Measurements from ENCODE around the gene WDR72.
"Not testable (repeated sequence)": the region's sequence is repeated elsewhere in the genome, so short reads cannot be mapped to it uniquely, and the experiment has no call there.

The WDR72 gene

DNA sequence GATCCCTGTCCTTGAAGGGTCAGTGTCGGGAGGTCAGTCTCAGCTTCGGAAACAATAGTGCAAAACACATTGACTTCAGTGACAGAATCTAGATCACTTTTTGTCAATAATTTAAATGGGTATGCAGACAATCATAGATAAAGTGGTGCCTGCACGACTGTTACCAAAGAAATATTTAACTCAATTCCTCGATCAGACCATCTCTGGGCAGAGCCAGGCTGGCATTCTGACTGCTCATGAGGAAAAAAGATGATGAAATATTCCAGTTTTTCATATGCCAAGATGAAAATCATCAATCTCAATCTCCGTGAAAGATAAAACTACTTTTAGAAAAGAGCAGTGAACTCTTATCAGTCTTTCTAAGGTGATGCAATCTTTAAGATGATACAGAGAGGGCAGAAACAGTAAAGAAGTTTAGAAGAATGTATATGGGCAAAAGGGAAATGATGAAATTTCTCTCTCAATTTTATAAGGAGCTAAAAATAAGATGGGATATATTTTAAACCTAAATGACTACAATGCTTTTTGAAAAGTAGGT lies 169.9 kb downstream of the WDR72 start:
- DNase-seq (ENCODE audit: low spot score) = no peak

DNA sequence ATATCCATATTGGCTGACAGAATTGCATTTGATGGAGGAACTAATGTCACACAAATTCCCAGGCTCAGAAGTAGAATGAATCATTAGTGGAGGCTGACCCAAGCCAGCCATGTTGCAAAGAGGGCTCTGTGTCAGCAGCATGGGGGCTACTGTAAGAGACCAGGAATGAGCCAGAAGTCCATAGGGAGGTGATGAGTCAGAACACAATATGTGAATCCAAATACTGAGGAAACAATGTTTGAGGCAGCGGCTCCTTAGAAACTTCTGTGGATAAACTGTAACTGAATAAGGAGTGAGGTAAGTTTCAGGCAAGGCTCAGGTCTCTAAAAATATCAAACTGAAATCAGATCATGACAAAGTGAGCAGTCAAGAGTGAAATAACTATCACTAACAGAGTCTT lies 170.7 kb downstream of the WDR72 start:
- no peak for DNase-seq (ENCODE audit: low spot score)

DNA sequence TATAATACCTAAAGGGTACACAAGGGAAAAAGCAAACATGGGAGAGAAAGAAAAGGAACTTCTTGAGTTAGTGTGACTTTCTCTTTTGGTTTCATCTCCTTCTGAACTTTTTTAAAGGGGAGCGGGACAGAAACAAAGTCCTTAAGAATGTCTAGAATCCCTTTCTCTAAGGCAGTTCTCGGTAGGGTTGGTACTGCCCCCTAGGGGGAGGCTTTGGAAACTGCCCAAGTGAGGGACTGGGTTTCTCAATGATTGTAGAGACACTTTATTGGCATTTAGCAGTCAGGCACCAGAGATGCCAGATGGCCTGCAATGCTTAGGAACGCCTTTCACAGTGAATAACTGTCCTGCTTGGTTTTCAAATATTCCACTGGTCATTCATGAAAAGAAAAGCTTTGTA lies 172.7 kb downstream of the WDR72 start:
- DNase-seq (ENCODE audit: low spot score) = peak; percentile 19

DNA sequence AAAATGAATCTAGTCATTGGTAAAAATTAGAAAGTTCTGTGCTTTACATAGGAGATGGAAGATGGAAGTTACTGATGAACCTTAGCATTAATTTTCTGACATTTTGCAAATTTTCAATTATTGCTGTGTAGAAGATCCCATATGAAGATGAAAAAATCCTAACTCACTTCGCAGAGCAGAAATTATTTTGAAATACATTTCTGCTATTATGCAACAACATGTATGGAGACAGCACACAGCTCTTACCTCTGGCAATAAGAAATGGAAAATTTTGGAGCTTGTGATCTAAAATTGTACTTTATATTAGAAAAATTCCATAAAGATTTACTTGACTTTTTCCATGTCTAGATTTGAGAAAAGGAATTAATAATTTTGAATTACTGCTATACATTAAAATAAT lies 177.9 kb downstream of the WDR72 start:
- no peak for DNase-seq (ENCODE audit: low spot score)

DNA sequence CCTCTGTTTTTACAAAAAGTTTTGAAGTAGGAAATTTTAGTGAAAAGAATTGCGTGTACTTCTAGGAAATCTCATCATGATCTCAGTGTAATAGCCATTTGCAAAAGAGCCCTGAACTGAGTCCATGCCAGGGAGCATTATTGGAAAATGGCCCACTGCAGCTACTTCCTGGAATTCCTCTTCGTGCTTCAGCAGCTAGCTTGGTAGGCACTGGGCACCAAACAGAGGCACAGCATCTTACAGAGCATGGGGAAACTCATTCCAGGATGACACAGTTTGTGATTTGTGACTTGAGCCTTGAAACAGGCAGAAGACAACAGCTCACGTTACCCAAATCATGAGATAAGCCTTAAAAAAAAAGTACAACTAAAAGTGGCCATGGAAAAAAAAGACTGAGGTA lies 179.1 kb downstream of the WDR72 start:
- no peak for DNase-seq (ENCODE audit: low spot score)

DNA sequence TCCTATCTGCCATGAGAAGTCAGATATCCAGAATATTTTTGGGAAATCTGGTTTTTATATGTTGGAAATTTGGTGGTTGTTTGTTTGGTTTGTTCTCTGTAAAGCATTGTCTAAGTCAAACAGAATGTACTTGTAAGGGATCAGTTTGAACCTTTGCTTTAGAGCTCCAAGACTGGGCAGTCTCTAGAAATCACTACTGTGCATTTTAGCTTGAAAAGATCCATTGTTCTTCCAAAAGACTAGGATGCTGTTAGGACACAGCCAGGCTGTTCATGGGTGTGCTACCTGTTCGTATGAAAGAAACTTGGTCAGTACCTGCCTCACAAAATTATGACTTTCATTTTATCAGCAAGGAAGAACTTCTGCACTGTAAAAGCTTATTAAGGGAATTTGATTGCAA lies 182.6 kb downstream of the WDR72 start:
- no peak for DNase-seq (ENCODE audit: low spot score)

DNA sequence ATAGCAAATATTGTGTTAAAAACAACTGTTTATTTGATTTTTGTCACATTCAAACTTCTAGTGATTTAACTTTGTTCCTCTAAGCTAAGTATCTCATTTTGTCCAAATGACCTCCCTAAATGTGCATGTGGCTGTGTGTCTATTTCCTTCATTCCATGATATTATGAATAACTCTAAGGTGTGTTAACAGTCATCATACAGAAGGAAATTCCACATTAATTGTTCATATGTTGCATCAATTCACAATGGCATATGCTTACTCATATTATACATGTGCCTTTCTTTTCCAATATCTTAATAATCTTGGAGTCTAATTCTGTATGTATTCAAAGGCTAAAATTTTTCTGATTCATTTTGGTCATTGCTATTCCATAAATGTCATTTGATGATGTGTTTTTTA lies 186.4 kb downstream of the WDR72 start:
- no peak for DNase-seq (ENCODE audit: low spot score)

DNA sequence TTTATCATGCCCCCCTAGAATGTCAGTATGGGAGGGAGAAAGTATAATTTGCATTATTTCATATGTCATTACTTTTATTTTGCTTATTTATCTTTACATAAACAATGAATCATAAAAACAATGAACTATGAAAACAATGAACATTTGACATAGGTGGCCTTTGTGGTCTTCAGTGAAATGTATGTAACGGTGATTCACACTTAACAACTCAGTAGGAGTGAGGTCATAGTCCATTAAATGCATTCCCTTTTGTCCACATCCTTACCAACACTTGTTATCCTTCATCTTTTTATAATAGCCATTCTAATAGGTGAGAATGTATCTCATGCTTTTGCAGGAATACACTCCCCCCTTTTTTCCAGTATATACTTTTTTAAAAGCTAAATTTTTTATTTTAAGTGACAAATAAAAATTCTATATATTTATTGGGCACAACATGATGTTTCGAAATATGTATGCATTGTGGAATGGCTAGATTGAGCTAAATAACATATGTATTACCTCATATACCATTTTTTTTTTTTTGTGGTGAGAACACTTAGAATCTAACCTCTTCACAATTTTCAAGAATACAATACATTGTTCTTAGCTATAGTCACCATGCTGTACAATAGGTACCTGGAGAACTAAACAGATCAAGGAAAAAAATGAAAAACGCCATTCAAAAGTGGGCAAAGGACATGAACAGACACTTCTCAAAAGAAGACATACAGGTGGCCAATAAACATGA lies 189.5 kb downstream of the WDR72 start:
- no peak for DNase-seq (ENCODE audit: low spot score)

DNA sequence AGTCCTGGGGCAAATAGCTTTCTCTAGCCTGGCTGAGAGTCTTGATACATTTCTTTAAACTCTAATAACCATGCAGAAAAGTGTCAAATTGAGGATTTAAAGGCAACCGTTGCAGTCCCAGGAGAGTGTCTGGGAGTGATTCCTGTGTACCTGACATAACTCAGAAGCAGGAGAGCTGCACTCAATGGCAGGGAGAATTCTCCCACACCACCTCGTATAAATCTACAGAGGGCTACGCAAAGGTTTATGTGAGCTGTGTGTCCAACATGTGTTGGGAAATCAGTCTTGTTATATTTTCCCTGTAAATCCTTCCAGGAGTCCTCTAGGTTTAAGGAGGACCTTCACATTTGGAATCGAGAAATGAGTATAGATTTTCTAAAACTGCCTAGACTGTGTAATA lies 192.6 kb downstream of the WDR72 start:
- no peak for DNase-seq (ENCODE audit: low spot score)

DNA sequence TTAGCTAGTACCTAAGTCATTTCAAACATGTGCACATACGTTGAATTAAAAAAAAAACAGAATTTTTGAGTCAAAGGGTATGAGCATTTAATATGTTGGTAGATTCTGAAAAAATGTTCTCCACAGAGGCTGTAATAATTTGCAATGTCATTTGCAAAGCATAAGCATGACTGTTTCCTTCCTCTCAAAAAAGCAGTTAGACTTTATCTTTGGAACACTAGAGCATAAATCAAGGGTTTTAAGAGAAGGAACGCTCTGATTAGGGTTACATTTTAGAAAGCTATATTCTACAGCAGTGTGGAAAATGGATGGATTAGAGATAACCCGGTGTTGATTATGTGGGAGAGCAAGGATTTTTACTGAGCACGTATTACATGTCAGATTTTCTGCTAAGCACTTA lies 193.7 kb downstream of the WDR72 start:
- DNase-seq (ENCODE audit: low spot score) = no peak

DNA sequence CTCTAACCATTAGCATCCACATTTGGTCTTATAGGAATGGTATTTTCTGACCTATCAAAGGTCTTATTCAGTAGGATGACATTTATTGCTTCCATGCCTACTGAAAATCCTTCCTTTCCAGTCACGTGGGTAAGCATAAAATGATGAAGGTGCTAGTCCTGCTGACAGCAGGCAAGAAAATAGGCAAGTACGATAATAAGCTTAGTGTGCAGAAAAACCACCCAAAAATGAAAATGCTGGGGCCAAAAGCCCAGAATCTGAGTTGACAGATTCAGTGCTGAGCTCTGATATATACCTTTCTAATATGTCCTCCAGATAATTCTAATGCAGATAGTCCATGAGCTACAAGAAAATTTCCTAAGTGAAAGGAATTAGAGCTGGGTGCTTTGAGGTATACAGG lies 194.8 kb downstream of the WDR72 start:
- DNase-seq (ENCODE audit: low spot score) = no peak

DNA sequence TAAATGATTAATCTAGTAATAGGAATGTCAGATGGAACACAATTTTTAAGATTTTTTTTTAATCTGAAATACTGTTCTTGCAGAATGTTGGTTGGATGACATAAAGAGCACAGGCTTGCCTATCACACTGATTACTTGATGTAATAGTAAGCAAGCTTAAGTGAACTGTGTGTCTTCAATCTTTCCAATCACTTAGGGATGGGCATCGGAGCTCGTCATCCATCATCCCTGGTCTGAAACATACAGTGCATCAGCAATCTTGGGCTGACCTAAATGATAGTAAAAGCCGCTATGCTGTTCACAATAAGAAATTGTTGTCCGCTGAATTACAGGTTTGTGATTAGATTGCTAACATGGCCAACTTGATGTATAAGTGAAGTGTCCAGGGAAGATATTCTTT lies 195.8 kb downstream of the WDR72 start:
- DNase-seq (ENCODE audit: low spot score) = no peak

DNA sequence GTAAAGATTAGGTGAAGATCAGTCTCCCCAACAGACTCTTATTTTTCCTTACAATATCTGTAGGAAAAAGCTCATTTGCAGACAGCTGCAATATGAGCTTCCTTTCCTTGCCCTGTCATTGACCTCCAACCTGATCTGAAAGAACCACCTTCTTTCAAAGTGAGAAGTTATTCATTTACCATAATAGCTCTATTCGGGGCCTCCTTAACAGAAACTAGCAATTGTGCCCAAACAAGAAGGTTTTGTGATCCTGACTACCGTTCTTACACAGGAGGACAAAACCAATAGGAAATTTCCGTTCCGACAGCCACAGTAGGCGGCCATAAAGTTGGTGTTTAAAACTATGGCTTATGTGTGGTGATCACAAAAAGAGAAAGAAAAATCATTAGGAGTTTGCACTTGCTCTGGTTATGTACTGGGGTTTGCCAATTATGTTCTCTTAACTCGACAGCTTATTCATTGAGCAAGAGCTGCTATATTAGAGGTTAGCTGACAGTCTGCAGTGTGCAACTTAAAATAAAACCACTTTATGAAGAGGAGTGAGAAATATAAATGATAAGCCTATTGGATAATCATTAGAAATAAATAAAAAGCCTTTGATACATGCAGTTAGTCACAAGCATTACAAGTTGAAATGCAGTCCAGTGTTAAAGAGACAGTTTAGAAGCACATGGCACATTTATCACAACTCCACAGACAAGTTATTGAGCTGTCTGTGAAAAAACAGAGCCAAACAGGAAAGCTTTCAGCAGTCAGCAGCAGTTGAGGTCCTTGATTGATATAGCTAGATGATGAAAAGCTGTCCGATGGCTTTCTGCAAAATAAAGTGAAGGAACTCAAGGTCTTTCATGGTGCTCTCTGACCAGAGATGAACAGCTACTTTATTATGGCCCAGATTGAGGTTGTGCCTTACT lies 199.8 kb downstream of the WDR72 start:
- peak; percentile 16 for DNase-seq (ENCODE audit: low spot score)

DNA sequence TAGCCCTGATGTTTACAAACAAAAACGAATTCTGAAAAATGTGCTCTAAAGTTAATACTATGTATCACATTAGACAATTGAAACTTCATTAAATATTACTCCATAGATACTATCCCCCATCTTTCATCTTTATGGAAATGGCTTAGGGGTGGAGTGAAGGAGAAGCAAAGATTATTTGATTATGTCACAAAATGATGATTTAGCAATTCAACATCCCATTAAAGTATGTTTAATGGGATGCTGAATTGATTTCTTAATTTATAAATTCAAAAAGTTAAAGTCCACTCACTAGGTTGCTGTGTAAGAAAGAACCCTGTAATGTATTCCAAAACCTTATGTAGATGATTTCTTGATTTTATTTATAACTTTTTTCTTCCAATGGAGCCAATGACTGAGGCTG lies 201.1 kb downstream of the WDR72 start:
- DNase-seq (ENCODE audit: low spot score) = no peak

DNA sequence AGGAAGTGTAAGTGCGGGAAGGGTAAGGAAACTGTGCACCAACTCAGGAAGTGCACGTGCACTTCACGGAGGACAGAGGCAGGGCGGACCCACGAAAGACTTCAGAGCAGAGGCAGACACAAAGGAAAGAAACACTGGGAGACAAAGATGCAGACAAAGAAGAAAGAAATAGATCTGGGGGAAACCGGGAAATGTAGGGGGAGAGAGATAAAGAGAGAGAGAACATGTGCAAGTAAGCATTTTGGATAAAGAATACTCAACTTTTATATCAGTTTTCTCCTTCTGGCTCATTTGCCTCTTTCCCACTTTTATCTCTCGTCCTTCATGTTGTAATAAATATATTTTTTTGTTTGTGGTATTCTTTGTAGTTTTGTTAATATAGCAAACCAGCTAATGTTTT lies 204.2 kb downstream of the WDR72 start:
- no peak for DNase-seq (ENCODE audit: low spot score)

DNA sequence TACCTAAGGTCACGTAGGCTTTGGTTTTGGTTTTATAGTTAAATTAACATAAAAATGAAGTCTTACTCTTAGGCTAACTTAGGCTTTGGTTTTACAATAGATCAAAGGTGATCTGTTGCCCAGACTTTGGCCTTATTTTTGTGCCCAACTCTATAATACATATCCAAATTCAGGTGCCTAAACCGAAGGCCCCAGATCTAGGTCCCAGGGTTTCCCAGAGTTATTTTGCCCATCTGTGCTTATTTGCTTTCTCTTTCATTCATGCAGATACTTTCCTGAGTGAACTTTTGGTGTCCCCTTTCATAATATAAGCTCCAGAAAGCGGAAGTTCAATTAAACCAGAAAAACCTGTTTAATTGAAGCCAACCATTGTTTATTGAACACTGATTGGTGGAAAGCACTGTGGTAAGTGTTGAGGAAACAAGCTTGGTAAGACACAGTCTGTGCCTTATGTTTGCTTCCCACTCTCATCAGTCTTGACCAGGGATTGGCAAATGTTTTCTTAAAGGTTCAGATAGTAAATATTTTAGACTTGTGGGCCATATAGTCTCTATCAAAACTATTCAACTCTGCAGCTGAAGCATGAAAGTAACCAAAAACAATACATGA lies 209.7 kb downstream of the WDR72 start:
- DNase-seq (ENCODE audit: low spot score) = no peak

DNA sequence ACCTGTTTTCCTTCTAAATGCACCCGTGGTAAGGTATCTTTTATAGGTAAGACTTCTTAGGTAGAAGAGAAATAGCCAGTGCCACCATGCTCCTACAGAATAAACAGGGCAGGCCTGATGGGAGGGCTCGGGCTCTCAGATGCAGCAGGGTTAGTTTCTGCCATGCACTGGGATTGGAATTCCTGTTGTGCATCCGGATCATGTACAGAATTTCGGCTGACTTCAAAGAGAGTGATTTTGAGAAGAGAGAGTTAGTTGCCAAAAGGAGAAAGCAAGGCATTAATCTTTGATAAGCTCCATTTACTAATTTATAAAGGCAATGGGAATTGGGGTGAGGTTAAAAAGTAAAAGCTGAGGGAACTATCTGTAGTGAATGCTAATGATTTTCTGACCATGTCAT lies 211.2 kb downstream of the WDR72 start:
- DNase-seq (ENCODE audit: low spot score) = no peak

DNA sequence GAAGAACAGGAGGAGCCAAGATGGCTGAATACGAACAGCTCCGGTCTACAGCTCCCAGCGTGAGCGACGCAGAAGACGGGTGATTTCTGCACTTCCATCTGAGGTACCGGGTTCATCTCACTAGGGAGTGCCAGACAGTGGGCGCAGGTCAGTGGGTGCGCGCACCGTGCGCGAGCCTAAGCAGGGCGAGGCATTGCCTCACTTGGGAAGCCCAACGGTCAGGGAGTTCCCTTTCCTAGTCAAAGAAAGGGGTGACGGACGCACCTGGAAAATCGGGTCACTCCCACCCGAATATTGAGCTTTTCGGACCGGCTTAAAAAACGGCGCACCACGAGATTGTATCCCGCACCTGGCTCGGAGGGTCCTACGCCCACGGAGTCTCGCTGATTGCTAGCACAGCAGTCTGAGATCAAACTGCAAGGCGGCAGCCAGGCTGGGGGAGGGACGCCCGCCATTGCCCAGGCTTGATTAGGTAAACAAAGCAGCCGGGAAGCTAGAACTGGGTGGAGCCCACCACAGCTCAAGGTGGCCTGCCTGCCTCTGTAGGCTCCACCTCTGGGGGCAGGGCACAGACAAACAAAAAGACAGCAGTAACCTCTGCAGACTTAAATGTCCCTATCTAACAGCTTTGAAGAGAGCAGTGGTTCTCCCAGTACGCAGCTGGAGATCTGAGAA lies 218.7 kb downstream of the WDR72 start:
- not testable (repeated sequence) for DNase-seq (ENCODE audit: low spot score)

DNA sequence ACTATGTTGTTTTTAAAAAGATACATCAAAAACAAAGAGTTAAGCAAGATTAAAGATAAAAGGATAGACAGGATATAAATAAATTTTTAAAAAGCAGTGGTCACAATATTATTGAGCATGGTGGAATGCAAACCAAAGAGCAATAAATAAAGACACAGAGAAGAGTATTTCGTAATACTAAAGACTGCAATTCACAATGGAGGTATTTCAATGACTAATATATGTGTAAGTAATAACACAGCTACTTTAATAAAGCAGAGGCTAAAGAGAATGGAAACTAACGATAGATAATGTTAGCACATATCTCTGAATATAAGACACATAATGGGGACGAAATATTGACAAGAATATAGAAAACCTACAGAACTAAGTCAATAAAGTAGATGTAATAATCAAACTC lies 219.6 kb downstream of the WDR72 start:
- DNase-seq (ENCODE audit: low spot score) = no peak

DNA sequence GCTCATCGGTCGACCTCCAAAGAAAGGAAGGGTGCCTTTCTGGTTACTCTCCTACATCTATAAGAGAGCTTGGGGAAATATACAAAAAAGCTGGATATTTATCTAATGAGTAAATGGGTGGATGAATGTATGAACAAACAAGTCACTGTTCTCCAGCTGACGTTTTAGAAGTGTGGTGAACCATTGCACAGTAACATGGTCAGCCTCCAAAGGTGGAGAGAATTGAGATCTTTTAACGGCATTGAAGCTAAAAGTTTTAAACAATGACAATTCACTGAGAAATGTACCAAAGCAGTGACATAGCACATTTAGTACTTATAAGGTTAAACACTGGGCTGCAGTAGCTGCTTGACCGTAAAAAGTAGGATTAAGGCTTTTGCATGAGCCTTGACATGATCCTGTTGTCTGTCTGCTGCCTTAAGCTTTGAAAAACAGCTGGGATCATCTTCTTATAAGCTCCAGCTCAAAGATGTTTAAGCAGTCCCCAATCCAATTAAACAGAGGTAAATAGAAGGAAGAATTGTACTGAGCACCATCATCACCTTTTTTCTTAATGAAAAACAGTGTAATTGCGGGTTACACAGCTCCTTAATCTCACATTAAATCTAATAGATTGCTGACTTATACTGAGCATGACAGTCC lies 222.9 kb downstream of the WDR72 start:
- no peak for DNase-seq (ENCODE audit: low spot score)

DNA sequence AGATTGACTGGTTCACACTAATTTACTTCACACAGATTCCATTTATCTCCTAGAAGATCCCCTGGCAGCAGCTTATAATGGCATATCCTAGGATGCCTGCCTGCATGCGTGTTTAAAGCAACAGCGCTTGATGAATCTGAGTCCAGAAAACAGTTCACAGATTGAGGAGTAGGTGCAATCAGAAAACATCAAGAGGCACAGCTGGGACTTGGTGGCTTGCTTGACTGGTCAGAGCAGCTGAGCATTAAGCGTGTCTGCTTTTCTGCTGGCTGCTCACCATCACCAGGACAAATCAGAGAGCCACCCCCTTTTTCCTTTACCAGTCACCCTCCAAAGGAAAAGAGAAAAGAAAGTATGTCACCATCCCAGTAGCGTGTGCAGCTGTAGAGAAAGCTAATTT lies 223.6 kb downstream of the WDR72 start:
- no peak for DNase-seq (ENCODE audit: low spot score)

Data from HuH-7 (cell line).